Neural cell (in vitro differentiated cells): ENCODE measurements around the gene CXCL1. TPM values are rescaled to one million over a fixed set of nuclear protein-coding genes. Genes with fewer than 3 reads are reported as not detected.

Experiments used
- H2AFZ ChIP-seq: fragments of 200-600, 300-800 bp; sonication (generic), shearing (Covaris generic); 2 replicates; pipeline ENCODE4 v1.6.0; 2014; ENCODE audit warnings: low read depth, mild to moderate bottlenecking, antibody characterized with exemption, low read length, moderate library complexity
- H3F3A ChIP-seq: fragments of 200-600 bp; shearing (Covaris generic); 2 replicates; pipeline ENCODE4 v1.6.1; 2016; ENCODE audit warnings: mild to moderate bottlenecking, moderate library complexity, mixed read lengths, antibody characterized with exemption, low read length; ENCODE audit not compliant: insufficient read depth, poor library complexity, severe bottlenecking
- H3K27ac ChIP-seq: fragments of 200-600, 300-800 bp; sonication (generic), shearing (Covaris generic); 2 replicates; pipeline ENCODE4 v1.5.1; 2014; ENCODE audit warnings: mild to moderate bottlenecking, low read length, moderate library complexity
- H3K27me3 ChIP-seq: fragments of 300-800, 200-600 bp; sonication (generic), shearing (Covaris generic); 2 replicates; pipeline ENCODE4 v1.6.0; 2014; ENCODE audit warnings: mild to moderate bottlenecking, low read depth, low read length, moderate library complexity; ENCODE audit not compliant: insufficient read depth
- H3K36me3 ChIP-seq: fragments of 300-800, 200-600 bp; sonication (generic), shearing (Covaris generic); 2 replicates; pipeline ENCODE4 v1.5.1; 2014; ENCODE audit warnings: mild to moderate bottlenecking, antibody characterized with exemption, low read length, moderate library complexity; ENCODE audit not compliant: insufficient read depth
- H3K4me2 ChIP-seq: fragments of 300-800, 200-600 bp; sonication (generic), shearing (Covaris generic); 2 replicates; pipeline ENCODE4 v1.6.0; 2014; ENCODE audit warnings: mild to moderate bottlenecking, low read length
- H3K4me3 ChIP-seq: fragments of 300-800, 200-600 bp; sonication (generic), shearing (Covaris generic); 2 replicates; pipeline ENCODE4 v1.5.1; 2014; ENCODE audit warnings: mild to moderate bottlenecking, low read length, moderate library complexity
- H3K79me2 ChIP-seq: fragments of 200-600 bp; shearing (Covaris generic); replicated peaks from 2 replicates; pipeline ENCODE4 v1.6.0; 2014; ENCODE audit warnings: mild to moderate bottlenecking, low read length, moderate library complexity; ENCODE audit not compliant: insufficient read depth
- H3K9ac ChIP-seq: fragments of 300-800, 200-600 bp; sonication (generic), shearing (Covaris generic); 2 replicates; pipeline ENCODE4 v1.6.1; 2016; ENCODE audit warnings: mild to moderate bottlenecking, low read length, mixed read lengths
- H3K9me2 ChIP-seq: fragments of 200-600 bp; shearing (Covaris generic); 2 replicates; pipeline ENCODE4 v1.6.1; 2016; ENCODE audit warnings: mild to moderate bottlenecking, low read length, mixed read lengths; ENCODE audit not compliant: insufficient read depth
- H3K9me3 ChIP-seq: fragments of 200-600, 300-800 bp; sonication (generic), shearing (Covaris generic); 2 replicates; pipeline ENCODE4 v1.6.1; 2016; ENCODE audit warnings: mild to moderate bottlenecking, mixed run types, low read length, moderate library complexity, mixed read lengths
- H4K20me1 ChIP-seq: fragments of 200-600 bp; shearing (Covaris generic); 2 replicates; pipeline ENCODE4 v1.6.1; 2016; ENCODE audit warnings: mild to moderate bottlenecking, mixed run types; ENCODE audit not compliant: insufficient read depth
- CTCF ChIP-seq: fragments of 450-650 bp; IDR thresholded peaks from 2 replicates; pipeline ENCODE4 v1.5.1; 2014; ENCODE audit warnings: antibody characterized with exemption, mild to moderate bottlenecking, moderate library complexity; ENCODE audit not compliant: poor library complexity, severe bottlenecking
- EP300 ChIP-seq: fragments of 450-650 bp; conservative IDR thresholded peaks from 2 replicates; pipeline ENCODE4 v1.6.1; 2014; ENCODE audit warnings: antibody characterized with exemption, mild to moderate bottlenecking, moderate library complexity; ENCODE audit not compliant: poor library complexity, severe bottlenecking
- EZH2 ChIP-seq: fragments of 200-600, 300-800 bp; shearing (Covaris generic), sonication (generic); IDR thresholded peaks from 2 replicates; pipeline ENCODE4 v1.6.1; 2014; ENCODE audit warnings: antibody characterized with exemption, low read length, borderline replicate concordance, mild to moderate bottlenecking; ENCODE audit not compliant: insufficient read depth, poor library complexity, severe bottlenecking
- MXI1 ChIP-seq: fragments of 450-650 bp; conservative IDR thresholded peaks from 2 replicates; pipeline ENCODE4 v1.6.1; 2014; ENCODE audit warnings: antibody characterized with exemption, mild to moderate bottlenecking; ENCODE audit not compliant: poor library complexity, severe bottlenecking
- POLR2AphosphoS5 ChIP-seq: IDR thresholded peaks from 2 replicates; pipeline ENCODE4 v1.6.1; 2012
- RAD21 ChIP-seq: fragments of 450-650 bp; conservative IDR thresholded peaks from 2 replicates; pipeline ENCODE4 v1.6.1; 2014; ENCODE audit warnings: antibody characterized with exemption, mild to moderate bottlenecking, moderate library complexity
- SMC3 ChIP-seq: fragments of 450-650 bp; conservative IDR thresholded peaks from 2 replicates; pipeline ENCODE4 v1.6.1; 2014; ENCODE audit warnings: antibody characterized with exemption, mild to moderate bottlenecking, moderate library complexity; ENCODE audit not compliant: poor library complexity
- TAF1 ChIP-seq: IDR thresholded peaks from 2 replicates; pipeline ENCODE4 v1.6.1; 2012; ENCODE audit warnings: low read depth
- polyA plus RNA-seq: library from polyadenylated mRNA; depleted of rRNA; stranded (reverse); fragments of >200 nt; gene quantifications from 2 replicates; pipeline ENCODE4 v1.2.3, GENCODE V29; 2014
- TF ChIP-seq, protein P1 (sequence below): IDR thresholded peaks from 2 replicates; pipeline ENCODE4 v1.6.1; 2012; ENCODE audit warnings: borderline replicate concordance

The CXCL1 gene
- polyA plus RNA-seq, 1 donor from 2014 or later, result not detected

DNA sequence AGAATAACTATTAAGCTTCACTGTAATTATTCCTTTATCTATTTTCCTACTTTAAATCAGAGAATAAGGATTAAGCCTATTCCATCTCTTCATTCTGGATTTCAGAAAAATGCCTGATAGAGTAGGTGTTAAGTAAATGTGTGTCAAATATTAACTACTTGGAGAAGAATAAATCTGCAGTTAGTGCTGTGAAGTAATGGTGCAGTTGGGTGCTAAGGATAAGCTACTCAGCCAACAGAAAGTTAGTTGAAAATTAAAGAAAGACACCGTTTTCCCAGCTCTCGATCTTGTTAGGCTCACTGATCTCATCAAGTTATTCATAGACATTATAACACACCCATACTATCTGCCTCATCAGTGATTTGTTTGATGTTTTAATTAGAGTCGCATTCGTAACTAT, 9.0 kb upstream of the CXCL1 start:
- Histone ChIP-seq H3K9me2 (no peaks in the 10 kb centered on the region), H3K79me2 (no peaks in the 10 kb centered on the region), H3K27ac (no peak overlapping the region), H2AFZ (no peak overlapping the region), H3K36me3 (no peaks in the 10 kb centered on the region), H3K27me3 (no peaks in the 10 kb centered on the region), H3K9me3 (no peaks in the 10 kb centered on the region), H4K20me1 (no peaks in the 10 kb centered on the region), H3K4me2 (no peak overlapping the region), H3K4me3 (no peak overlapping the region), H3F3A (no peaks in the 10 kb centered on the region), H3K9ac (no peak overlapping the region)
- TF ChIP-seq TAF1 (no peak), RAD21 (no peak), MXI1 (no peak), CTCF (no peak), SMC3 (no peak), EP300 (no peak), EZH2 (no peak)
- TF ChIP-seq, protein P1, sequence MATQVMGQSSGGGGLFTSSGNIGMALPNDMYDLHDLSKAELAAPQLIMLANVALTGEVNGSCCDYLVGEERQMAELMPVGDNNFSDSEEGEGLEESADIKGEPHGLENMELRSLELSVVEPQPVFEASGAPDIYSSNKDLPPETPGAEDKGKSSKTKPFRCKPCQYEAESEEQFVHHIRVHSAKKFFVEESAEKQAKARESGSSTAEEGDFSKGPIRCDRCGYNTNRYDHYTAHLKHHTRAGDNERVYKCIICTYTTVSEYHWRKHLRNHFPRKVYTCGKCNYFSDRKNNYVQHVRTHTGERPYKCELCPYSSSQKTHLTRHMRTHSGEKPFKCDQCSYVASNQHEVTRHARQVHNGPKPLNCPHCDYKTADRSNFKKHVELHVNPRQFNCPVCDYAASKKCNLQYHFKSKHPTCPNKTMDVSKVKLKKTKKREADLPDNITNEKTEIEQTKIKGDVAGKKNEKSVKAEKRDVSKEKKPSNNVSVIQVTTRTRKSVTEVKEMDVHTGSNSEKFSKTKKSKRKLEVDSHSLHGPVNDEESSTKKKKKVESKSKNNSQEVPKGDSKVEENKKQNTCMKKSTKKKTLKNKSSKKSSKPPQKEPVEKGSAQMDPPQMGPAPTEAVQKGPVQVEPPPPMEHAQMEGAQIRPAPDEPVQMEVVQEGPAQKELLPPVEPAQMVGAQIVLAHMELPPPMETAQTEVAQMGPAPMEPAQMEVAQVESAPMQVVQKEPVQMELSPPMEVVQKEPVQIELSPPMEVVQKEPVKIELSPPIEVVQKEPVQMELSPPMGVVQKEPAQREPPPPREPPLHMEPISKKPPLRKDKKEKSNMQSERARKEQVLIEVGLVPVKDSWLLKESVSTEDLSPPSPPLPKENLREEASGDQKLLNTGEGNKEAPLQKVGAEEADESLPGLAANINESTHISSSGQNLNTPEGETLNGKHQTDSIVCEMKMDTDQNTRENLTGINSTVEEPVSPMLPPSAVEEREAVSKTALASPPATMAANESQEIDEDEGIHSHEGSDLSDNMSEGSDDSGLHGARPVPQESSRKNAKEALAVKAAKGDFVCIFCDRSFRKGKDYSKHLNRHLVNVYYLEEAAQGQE, result no peak

- Histone ChIP-seq H3K9ac (no peak overlapping the region), H3K4me3 (no peak overlapping the region), H3K9me2 (no peaks in the 10 kb centered on the region), H3K79me2 (no peaks in the 10 kb centered on the region), H3K4me2 (no peak overlapping the region), H3K36me3 (no peaks in the 10 kb centered on the region), H3F3A (no peaks in the 10 kb centered on the region), H4K20me1 (no peaks in the 10 kb centered on the region), H2AFZ (no peak overlapping the region), H3K9me3 (no peaks in the 10 kb centered on the region), H3K27me3 (no peaks in the 10 kb centered on the region), H3K27ac (no peak overlapping the region)
- TF ChIP-seq CTCF (no peak), EZH2 (no peak), TAF1 (no peak), RAD21 (no peak), MXI1 (no peak), POLR2AphosphoS5 (no peak), SMC3 (no peak), EP300 (no peak)
- TF ChIP-seq, protein P1, result no peak
Measured at GRCh38 chr4:73860917-73861316, 8.3 kb upstream of the CXCL1 start.
